ENCODE measurements around the gene IL1RL1.

IL1RL1 gene

GRCh38 chr2:102358496-102358895 is 47.1 kb downstream of the IL1RL1 start:
- no peak for DNase-seq (ENCODE audit: insufficient read length, low spot score)
- no peak for TF ChIP-seq POLR2A (IDR thresholded peaks at IDR 0.05; ENCODE audit: low read depth, low read length)
- no peak for FAIRE-seq

- DNase-seq (ENCODE audit: insufficient read length, low spot score) (no peak), FAIRE-seq (no peak)
- no peak for TF ChIP-seq POLR2A (IDR thresholded peaks at IDR 0.05; ENCODE audit: low read depth, low read length)
Measured at GRCh38 chr2:102359527-102359926, 48.2 kb downstream of the IL1RL1 start.

- FAIRE-seq (no peak), DNase-seq (ENCODE audit: insufficient read length, low spot score) (no peak)
- TF ChIP-seq POLR2A (IDR thresholded peaks at IDR 0.05; ENCODE audit: low read depth, low read length) = no peak
Measured at GRCh38 chr2:102361632-102362241, 50.4 kb downstream of the IL1RL1 start.

- FAIRE-seq (no peak), DNase-seq (ENCODE audit: insufficient read length, low spot score) (no peak)
- no peak for TF ChIP-seq POLR2A (IDR thresholded peaks at IDR 0.05; ENCODE audit: low read depth, low read length)
Measured at GRCh38 chr2:102365763-102366162, 54.4 kb downstream of the IL1RL1 start.

GRCh38 chr2:102366406-102367112 is 55.2 kb downstream of the IL1RL1 start:
- DNase-seq (ENCODE audit: insufficient read length, low spot score) = no peak
- TF ChIP-seq POLR2A (IDR thresholded peaks at IDR 0.05; ENCODE audit: low read depth, low read length) = no peak
- FAIRE-seq = no peak

GRCh38 chr2:102367331-102367971 is 56.1 kb downstream of the IL1RL1 start:
- no peak for TF ChIP-seq POLR2A (IDR thresholded peaks at IDR 0.05; ENCODE audit: low read depth, low read length)
- DNase-seq (ENCODE audit: insufficient read length, low spot score) (no peak), FAIRE-seq (no peak)

- DNase-seq (ENCODE audit: insufficient read length, low spot score) (no peak), FAIRE-seq (no peak)
- TF ChIP-seq POLR2A (IDR thresholded peaks at IDR 0.05; ENCODE audit: low read depth, low read length) = no peak
Measured at GRCh38 chr2:102368461-102369109, 57.2 kb downstream of the IL1RL1 start.

GRCh38 chr2:102369866-102370265 is 58.5 kb downstream of the IL1RL1 start:
- no peak for TF ChIP-seq POLR2A (IDR thresholded peaks at IDR 0.05; ENCODE audit: low read depth, low read length)
- DNase-seq (ENCODE audit: insufficient read length, low spot score) (no peak), FAIRE-seq (no peak)

GRCh38 chr2:102376052-102376591 is 64.8 kb downstream of the IL1RL1 start:
- TF ChIP-seq POLR2A (IDR thresholded peaks at IDR 0.05; ENCODE audit: low read depth, low read length) = no peak
- DNase-seq (ENCODE audit: insufficient read length, low spot score) = no peak
- FAIRE-seq = no peak

GRCh38 chr2:102383722-102384121 is 72.4 kb downstream of the IL1RL1 start:
- TF ChIP-seq POLR2A (IDR thresholded peaks at IDR 0.05; ENCODE audit: low read depth, low read length) = no peak
- DNase-seq (ENCODE audit: insufficient read length, low spot score) (no peak), FAIRE-seq (no peak)

- DNase-seq (ENCODE audit: insufficient read length, low spot score) (no peak), FAIRE-seq (no peak)
- TF ChIP-seq POLR2A (IDR thresholded peaks at IDR 0.05; ENCODE audit: low read depth, low read length) = no peak
Measured at GRCh38 chr2:102385522-102385921, 74.2 kb downstream of the IL1RL1 start.

- DNase-seq (ENCODE audit: insufficient read length, low spot score) (no peak), FAIRE-seq (no peak)
- no peak for TF ChIP-seq POLR2A (IDR thresholded peaks at IDR 0.05; ENCODE audit: low read depth, low read length)
Measured at GRCh38 chr2:102386004-102386403, 74.6 kb downstream of the IL1RL1 start.

- DNase-seq (ENCODE audit: insufficient read length, low spot score) = no peak
- no peak for TF ChIP-seq POLR2A (IDR thresholded peaks at IDR 0.05; ENCODE audit: low read depth, low read length)
- no peak for FAIRE-seq
Measured at GRCh38 chr2:102386867-102387541, 75.6 kb downstream of the IL1RL1 start.

Measured in H54 (cell line).